ENCODE results near the gene DPYD.

GRCh38 chr1:97047421-97047793 lies 873.4 kb downstream of the DPYD start:
- TF ChIP-seq CTCF (IDR thresholded peaks at IDR 0.05) (no peak), POLR2A (IDR thresholded peaks at IDR 0.05) (no peak)
